Endodermal cell (in vitro differentiated cells): ENCODE data around the gene IL18BP. TPM values are rescaled to one million over a fixed set of nuclear protein-coding genes. Genes with fewer than 3 reads are reported as not detected.

ENCODE experiments used
- DNase-seq: peaks from one replicate; pipeline ENCODE4 v3.0.0-alpha.2; 2017
- H3K27ac ChIP-seq: 2 replicates; pipeline ENCODE4 v1.5.1; 2013; ENCODE audit warnings: mild to moderate bottlenecking, low read depth, low read length, moderate library complexity
- H3K27me3 ChIP-seq: 2 replicates; pipeline ENCODE4 v1.6.1; 2013; ENCODE audit warnings: mild to moderate bottlenecking, low read length, moderate library complexity; ENCODE audit not compliant: insufficient read depth, control insufficient read depth, poor library complexity, severe bottlenecking
- H3K36me3 ChIP-seq: 2 replicates; pipeline ENCODE4 v1.7.0; 2013; ENCODE audit warnings: mild to moderate bottlenecking, low read length, moderate library complexity; ENCODE audit not compliant: control insufficient read depth, insufficient read depth
- H3K4me1 ChIP-seq: one replicate; pipeline ENCODE4 v1.7.0; 2013; ENCODE audit warnings: low read length; ENCODE audit not compliant: control insufficient read depth, insufficient read depth
- H3K4me3 ChIP-seq: 2 replicates; pipeline ENCODE4 v1.5.1; 2013; ENCODE audit warnings: mild to moderate bottlenecking, low read length, moderate library complexity
- H3K9ac ChIP-seq: 2 replicates; pipeline ENCODE4 v1.6.1; 2013; ENCODE audit warnings: mild to moderate bottlenecking, low read length, moderate library complexity; ENCODE audit not compliant: poor library complexity, severe bottlenecking; ENCODE audit errors: extremely low read depth
- H3K9me3 ChIP-seq: 2 replicates; pipeline ENCODE4 v1.6.1; 2013; ENCODE audit warnings: mild to moderate bottlenecking, low read length, moderate library complexity; ENCODE audit not compliant: control insufficient read depth
- H3K27ac Mint-ChIP-seq: 2 replicates; pipeline ENCODE4 v1.8.0; 2020; ENCODE audit warnings: mixed read lengths
- H3K27me3 Mint-ChIP-seq: 2 replicates; pipeline ENCODE4 v1.8.0; 2021; ENCODE audit warnings: mild to moderate bottlenecking, mixed read lengths; ENCODE audit not compliant: insufficient read depth
- H3K36me3 Mint-ChIP-seq: 2 replicates; pipeline ENCODE4 v1.8.0; 2020; ENCODE audit warnings: low read depth, mixed read lengths
- H3K4me1 Mint-ChIP-seq: 2 replicates; pipeline ENCODE4 v1.8.0; 2020; ENCODE audit warnings: mixed read lengths
- H3K4me3 Mint-ChIP-seq: 2 replicates; pipeline ENCODE4 v1.8.0; 2020; ENCODE audit warnings: mild to moderate bottlenecking, moderate library complexity, mixed read lengths
- H3K9me3 Mint-ChIP-seq: 2 replicates; pipeline ENCODE4 v1.8.0; 2020; ENCODE audit warnings: mild to moderate bottlenecking, mixed read lengths
- WGBS, 2 experiments: methylation state at CpG; one replicate each; pipeline versions ENCODE4 v1.1.5 to v1.1.7; 2013; ENCODE audit warnings: missing lambda C conversion rate in 2 of 2, mixed read lengths in 1 of 2; ENCODE audit not compliant: insufficient coverage in 1 of 2, insufficient read length in 1 of 2; 5-methylcytosine and 5-hydroxymethylcytosine counted together
- long read RNA-seq, 4 experiments: library from polyadenylated mRNA in 2 of 4; library from RNA in 1 of 4; library from capped mRNA in 1 of 4; stranded (forward) in 3 of 4; unstranded in 1 of 4; transcript quantifications; one replicate each; pipeline ENCODE4 v2.0.0, GENCODE V29; 2020 to 2021; ENCODE audit warnings: inconsistent platforms in 1 of 4
- polyA plus RNA-seq, 2 experiments: library from polyadenylated mRNA; stranded (reverse); fragments of 50-300 nt; gene quantifications; one replicate each; pipeline ENCODE4 v1.2.3, GENCODE V29; 2013
- total RNA-seq, 2 donors: library from RNA; stranded (reverse); fragmentation: NEBNext Ultra II Directional in 1 of 2; extraction: Animal tissue kit (Norgen Biotek cat#: 25700) in 1 of 2; gene quantifications; 2 replicates in 1 of 2; 3 replicates in 1 of 2; pipeline ENCODE4 v1.2.1, GENCODE V29; 2021
- TF ChIP-seq, protein P1 (sequence below): fragments of 200-600 bp; sonication (generic); conservative IDR thresholded peaks from 2 replicates; pipeline ENCODE4 v1.5.0; 2021; ENCODE audit warnings: antibody characterized with exemption, mild to moderate bottlenecking

Gene IL18BP
- total RNA-seq = 10 to 100 TPM; 10.8 to 13.0 TPM
- polyA plus RNA-seq (2013, experiment 1 of 2) = 7.2 TPM
- 7.8 TPM for polyA plus RNA-seq (2013, experiment 2 of 2)
- long read RNA-seq, experiment 1, partial matches to known transcripts = 0 of 3 reads
- long read RNA-seq, experiment 1, other reads (novel, unspliced or antisense) = 3 of 3 reads
- long read RNA-seq, experiment 2, partial matches to known transcripts = 2 of 8 reads
- long read RNA-seq, experiment 2, other reads (novel, unspliced or antisense) = 4 of 8 reads
- long read RNA-seq, experiment 3, partial matches to known transcripts = 1 of 4 reads
- long read RNA-seq, experiment 3, other reads (novel, unspliced or antisense) = 2 of 4 reads
- long read RNA-seq, experiment 4 = 0 reads

DNA sequence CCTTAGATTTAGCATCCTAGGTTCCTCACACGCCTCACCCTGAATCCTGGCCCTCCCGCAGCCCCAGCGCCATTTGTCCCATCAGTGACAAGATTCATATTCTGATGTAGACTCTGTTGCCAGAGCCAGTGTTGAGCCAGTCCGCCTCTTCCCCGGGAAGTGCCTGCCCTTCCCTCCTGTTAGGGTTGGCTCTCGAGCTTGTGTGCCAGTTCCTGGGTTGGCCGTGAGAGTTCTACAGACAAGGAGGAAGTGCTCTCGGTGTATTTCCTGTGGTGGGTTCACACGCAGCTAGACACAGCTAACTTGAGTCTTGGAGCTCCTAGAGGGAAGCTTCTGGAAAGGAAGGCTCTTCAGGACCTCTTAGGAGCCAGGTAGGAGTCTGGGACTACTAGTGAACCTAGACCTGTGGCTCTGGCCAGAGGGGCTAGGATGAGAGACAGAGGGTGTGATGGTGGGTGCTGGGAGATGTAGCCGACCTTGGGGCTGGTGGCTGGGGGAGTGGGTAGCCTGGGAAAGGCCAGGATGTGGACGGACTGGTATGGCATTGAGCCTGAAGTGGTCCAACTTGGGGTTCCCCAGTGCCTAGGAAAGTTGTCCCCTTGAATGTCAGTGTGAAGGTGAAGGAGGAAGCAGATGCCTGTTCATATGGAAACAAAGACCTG, at the start of gene IL18BP:
Gene IL18BP (plus strand): TSS at position 261 of the 662 bp plus-strand sequence. CDS start 1,076 bp downstream, outside the sequence.
- H3K36me3 Mint-ChIP-seq = peaks cover 31% of the 10 kb centered on the region
- no peaks in the 10 kb centered on the region for H3K27me3 Mint-ChIP-seq
- Histone ChIP-seq H3K4me1 (peaks cover 19% of the 10 kb centered on the region), H3K36me3 (peaks cover 28% of the 10 kb centered on the region), H3K27me3 (no peaks in the 10 kb centered on the region), H3K9ac (no peak within 1 kb of the TSS), H3K9me3 (no peaks in the 10 kb centered on the region), H3K27ac (no peak within 1 kb of the TSS), H3K4me3 (no peak within 1 kb of the TSS)
- DNase-seq = no peak
- H3K27ac Mint-ChIP-seq = peak within 1 kb of the TSS; percentile 28
- no peak within 1 kb of the TSS for H3K4me3 Mint-ChIP-seq
- WGBS, 2 experiments = 93 to 97% methylated on average over 9 to 11 of the region's 11 CpGs
- no peaks in the 10 kb centered on the region for H3K9me3 Mint-ChIP-seq
- TF ChIP-seq, protein P1, sequence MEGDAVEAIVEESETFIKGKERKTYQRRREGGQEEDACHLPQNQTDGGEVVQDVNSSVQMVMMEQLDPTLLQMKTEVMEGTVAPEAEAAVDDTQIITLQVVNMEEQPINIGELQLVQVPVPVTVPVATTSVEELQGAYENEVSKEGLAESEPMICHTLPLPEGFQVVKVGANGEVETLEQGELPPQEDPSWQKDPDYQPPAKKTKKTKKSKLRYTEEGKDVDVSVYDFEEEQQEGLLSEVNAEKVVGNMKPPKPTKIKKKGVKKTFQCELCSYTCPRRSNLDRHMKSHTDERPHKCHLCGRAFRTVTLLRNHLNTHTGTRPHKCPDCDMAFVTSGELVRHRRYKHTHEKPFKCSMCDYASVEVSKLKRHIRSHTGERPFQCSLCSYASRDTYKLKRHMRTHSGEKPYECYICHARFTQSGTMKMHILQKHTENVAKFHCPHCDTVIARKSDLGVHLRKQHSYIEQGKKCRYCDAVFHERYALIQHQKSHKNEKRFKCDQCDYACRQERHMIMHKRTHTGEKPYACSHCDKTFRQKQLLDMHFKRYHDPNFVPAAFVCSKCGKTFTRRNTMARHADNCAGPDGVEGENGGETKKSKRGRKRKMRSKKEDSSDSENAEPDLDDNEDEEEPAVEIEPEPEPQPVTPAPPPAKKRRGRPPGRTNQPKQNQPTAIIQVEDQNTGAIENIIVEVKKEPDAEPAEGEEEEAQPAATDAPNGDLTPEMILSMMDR = no peak
- peaks cover 6% of the 10 kb centered on the region for H3K4me1 Mint-ChIP-seq

DNA sequence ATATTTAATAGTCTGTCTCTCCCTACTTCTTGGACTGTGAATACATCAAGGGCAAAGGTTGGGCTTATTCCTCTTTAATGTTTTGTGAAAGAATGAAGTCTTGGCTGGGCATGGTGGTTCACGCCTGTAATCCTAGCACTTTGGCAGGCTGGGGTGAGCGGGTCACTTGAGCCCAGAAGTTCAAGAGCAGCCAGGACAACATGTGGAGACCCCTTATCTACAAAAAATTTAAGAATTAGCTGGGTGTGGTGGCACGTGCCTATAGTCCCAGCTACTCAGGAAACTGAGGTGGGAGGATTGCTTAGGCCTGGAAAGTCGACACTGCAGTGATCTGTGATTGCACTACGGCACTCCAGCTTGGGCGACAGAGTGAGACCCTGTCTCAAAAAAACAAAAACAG, 49.7 kb upstream of the IL18BP start:
- no peak overlapping the region for H3K9ac ChIP-seq
- peaks cover 2% of the 10 kb centered on the region for H3K4me1 ChIP-seq
- no peak overlapping the region for H3K27ac Mint-ChIP-seq
- DNase-seq = no peak
- peaks cover 12% of the 10 kb centered on the region for H3K4me1 Mint-ChIP-seq
- no peak overlapping the region for H3K4me3 ChIP-seq
- TF ChIP-seq, protein P1 = no peak
- 91 to 100% methylated on average over 5 to 6 of the region's 6 CpGs for WGBS, 2 experiments
- H3K36me3 ChIP-seq = peaks cover 5% of the 10 kb centered on the region
- no peaks in the 10 kb centered on the region for H3K27me3 ChIP-seq
- no peaks in the 10 kb centered on the region for H3K9me3 ChIP-seq
- peaks cover 7% of the 10 kb centered on the region for H3K36me3 Mint-ChIP-seq
- H3K27ac ChIP-seq = no peak overlapping the region
- no peaks in the 10 kb centered on the region for H3K9me3 Mint-ChIP-seq
- H3K27me3 Mint-ChIP-seq = no peaks in the 10 kb centered on the region
- no peak overlapping the region for H3K4me3 Mint-ChIP-seq

DNA sequence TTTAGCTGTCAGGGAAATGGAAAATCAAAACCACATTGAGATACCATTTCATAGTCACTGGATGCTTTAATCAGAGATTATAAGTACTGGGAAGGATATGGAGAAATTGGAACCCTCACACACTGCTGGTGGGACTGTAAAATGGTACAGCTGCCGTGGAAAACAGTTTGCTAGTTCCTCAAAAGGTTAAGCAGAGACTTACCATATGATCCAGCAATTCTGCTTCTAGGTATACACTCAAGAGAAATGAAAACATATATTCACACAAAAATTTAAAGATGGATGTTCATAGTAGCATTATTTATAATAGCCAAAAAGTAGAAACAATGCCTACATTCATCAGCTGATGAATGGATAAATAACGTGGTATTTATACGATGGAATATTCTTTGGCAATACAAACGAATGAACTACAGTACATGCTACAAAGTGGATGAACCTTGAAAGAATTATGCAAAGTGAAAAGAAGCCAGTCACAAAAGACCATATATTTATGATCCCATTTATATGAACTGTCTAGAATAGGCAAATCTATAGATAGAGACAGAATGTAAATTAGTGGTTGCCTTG, 46.9 kb upstream of the IL18BP start:
- TF ChIP-seq, protein P1 = no peak
- no peak for DNase-seq
- WGBS, 2 experiments = 94 to 95% methylated on average over 2 to 4 of the region's 4 CpGs

More for the DNA sequence above, 46.9 kb upstream of the IL18BP start:
- Mint-ChIP-seq H3K27me3 (no peaks in the 10 kb centered on the region), H3K9me3 (no peaks in the 10 kb centered on the region), H3K4me1 (peaks cover 13% of the 10 kb centered on the region), H3K36me3 (no peaks in the 10 kb centered on the region), H3K4me3 (no peak overlapping the region), H3K27ac (no peak overlapping the region)
- Histone ChIP-seq H3K36me3 (no peaks in the 10 kb centered on the region), H3K4me1 (peaks cover 2% of the 10 kb centered on the region), H3K27ac (no peak overlapping the region), H3K9ac (no peak overlapping the region), H3K27me3 (no peaks in the 10 kb centered on the region), H3K4me3 (no peak overlapping the region), H3K9me3 (no peaks in the 10 kb centered on the region)
